RCC 7860 (cell line): ENCODE measurements around the gene TRAF4.

Experiments used
- DNase-seq: peaks from one replicate; pipeline ENCODE4 v3.0.0-alpha.2; 2015; ENCODE audit warnings: low spot score
- FAIRE-seq: peaks from 2 replicates; lab custom pipeline; 2012; peaks lifted over from hg19 to GRCh38; lab: Jason Lieb, UNC

Gene TRAF4

GRCh38 chr17:28747051-28747691, 3.4 kb downstream of the TRAF4 start:
- DNase-seq (no peak), FAIRE-seq (no peak)

- no peak for DNase-seq
Measured at GRCh38 chr17:28747801-28748750, 4.3 kb downstream of the TRAF4 start.

GRCh38 chr17:28748852-28749515, 5.2 kb downstream of the TRAF4 start:
- DNase-seq, result no peak
- no peak for FAIRE-seq

More at GRCh38 chr17:28747801-28748750, 4.3 kb downstream of the TRAF4 start:
- no peak for FAIRE-seq

- FAIRE-seq, result no peak
- DNase-seq, result no peak
Measured at GRCh38 chr17:28749516-28750177, 5.8 kb downstream of the TRAF4 start.

- FAIRE-seq (peak; percentile 68), DNase-seq (peak; percentile 82)
Measured at GRCh38 chr17:28750178-28751047, 6.6 kb downstream of the TRAF4 start.

- DNase-seq (no peak), FAIRE-seq (no peak)
Measured at GRCh38 chr17:28751600-28752366, 8.0 kb downstream of the TRAF4 start.

GRCh38 chr17:28755486-28755885, 11.7 kb downstream of the TRAF4 start:
- no peak for FAIRE-seq
- DNase-seq, result peak; percentile 46

GRCh38 chr17:28756049-28756804, 12.4 kb downstream of the TRAF4 start:
- FAIRE-seq (no peak), DNase-seq (no peak)

- FAIRE-seq, result no peak
- DNase-seq, result no peak
Measured at GRCh38 chr17:28758411-28759121, 14.8 kb downstream of the TRAF4 start.

GRCh38 chr17:28759256-28759865, 15.6 kb downstream of the TRAF4 start:
- DNase-seq (no peak), FAIRE-seq (no peak)

GRCh38 chr17:28760601-28761562, 17.1 kb downstream of the TRAF4 start:
- DNase-seq (no peak), FAIRE-seq (no peak)

- no peak for FAIRE-seq
- no peak for DNase-seq
Measured at GRCh38 chr17:28763137-28763799, 19.5 kb downstream of the TRAF4 start.

GRCh38 chr17:28763804-28764266, 20.0 kb downstream of the TRAF4 start:
- DNase-seq, result peak; percentile 33
- peak; percentile 65 for FAIRE-seq

- DNase-seq (no peak), FAIRE-seq (no peak)
Measured at GRCh38 chr17:28765038-28765437, 21.2 kb downstream of the TRAF4 start.

- no peak for DNase-seq
- no peak for FAIRE-seq
Measured at GRCh38 chr17:28773736-28774135, 29.9 kb downstream of the TRAF4 start.

- no peak for DNase-seq
- FAIRE-seq, result no peak
Measured at GRCh38 chr17:28774206-28774605, 30.4 kb downstream of the TRAF4 start.
